Adrenal gland (tissue), 12 donors: ENCODE results near the gene NAPSA. TPM values are rescaled to one million over a fixed set of nuclear protein-coding genes. Genes with fewer than 3 reads are reported as not detected.
"Not testable (repeated sequence)": the region's sequence is repeated elsewhere in the genome, so short reads cannot be mapped to it uniquely, and the experiment has no call there.

ENCODE experiments used
- DNase-seq, 7 donors: peaks; one replicate each; pipeline ENCODE4 v3.0.0-alpha.2; 2019 to 2020
- H3K27ac ChIP-seq, 5 donors: fragments of 200-600 bp; sonication (generic) in 4 of 5; 1 replicate in 3 of 5; 2 replicates in 2 of 5; pipeline versions ENCODE4 v1.5.1 to v1.8.0; 2016 to 2020; ENCODE audit warnings: mild to moderate bottlenecking in 1 of 5
- H3K27me3 ChIP-seq: fragments of 200-600 bp; 2 replicates; pipeline ENCODE4 v1.8.0; 2021
- H3K36me3 ChIP-seq, 2 donors: fragments of 200-600 bp; replicated peaks in 1 of 2; 1 replicate in 1 of 2; 2 replicates in 1 of 2; pipeline versions ENCODE4 v1.5.1 to v1.8.0; 2018 to 2022
- H3K4me1 ChIP-seq, 2 donors: fragments of 200-600 bp; replicated peaks in 1 of 2; 1 replicate in 1 of 2; 2 replicates in 1 of 2; pipeline versions ENCODE4 v1.5.1 to v1.8.0; 2018 to 2021
- H3K4me3 ChIP-seq, 4 donors: fragments of 200-600 bp; sonication (generic) in 3 of 4; one replicate each; pipeline ENCODE4 v1.5.1; 2016 to 2018
- H3K9me3 ChIP-seq, 3 donors: fragments of 200-600 bp; sonication (generic) in 1 of 3; replicated peaks in 1 of 3; 1 replicate in 2 of 3; 2 replicates in 1 of 3; pipeline versions ENCODE4 v1.5.1 to v1.8.0; 2016 to 2021
- CTCF ChIP-seq, 6 experiments: fragments of 450-650 bp in 4 of 6; fragments of 200-600 bp in 2 of 6; sonication (generic) in 1 of 6; IDR thresholded peaks; 1 replicate in 5 of 6; 2 replicates in 1 of 6; pipeline versions ENCODE4 v1.5.1 to v1.8.0; 2016 to 2021; ENCODE audit warnings: antibody characterized with exemption in 6 of 6, mild to moderate bottlenecking in 2 of 6, moderate library complexity in 1 of 6
- POLR2A ChIP-seq, 2 donors: fragments of 450-650 bp; IDR thresholded peaks; one replicate each; pipeline ENCODE4 v1.6.1; 2017; ENCODE audit warnings: antibody characterized with exemption in 2 of 2, mild to moderate bottlenecking in 2 of 2, moderate library complexity in 1 of 2
- WGBS, 4 donors: extraction: QIAGEN DNeasy Blood & Tissue Kit in 2 of 4; methylation state at CpG; one replicate each; pipeline versions ENCODE4 v1.1.5 to v1.1.7; 2013 to 2017; 5-methylcytosine and 5-hydroxymethylcytosine counted together
- intact Hi-C, 2 donors: fragments of 100-400 bp; cut with DNase I; formaldehyde crosslinking; loops; one replicate each; pipeline versions ENCODE4 v1.14.1 to v1.15.0; 2022 to 2023
- polyA plus RNA-seq, 3 donors: library from polyadenylated mRNA; stranded (reverse); fragments of 200-250 nt in 2 of 3; fragments of 350-450 nt in 1 of 3; fragmentation: Illumina TruSeq in 1 of 3; extraction: RNeasy Lipid Tissue Mini Kit (QIAGEN cat#74804) in 1 of 3; gene quantifications; one replicate each; pipeline ENCODE4 v1.2.3, GENCODE V29; 2013 to 2014
- total RNA-seq, 9 donors: library from RNA; depleted of rRNA in 4 of 9; stranded (reverse); fragments of >200 nt in 4 of 9; fragments of 120-200 nt in 1 of 9; fragmentation: NEBNext Ultra II Directional in 1 of 9; extraction: Animal tissue kit (Norgen Biotek cat#: 25700) in 1 of 9; gene quantifications; one replicate each; pipeline versions ENCODE4 v1.1.0 to v1.2.4, GENCODE V29; 2013 to 2023
- donor health status: healthy with polysubstance abuse.
- donor health status: Bipolar disorder and iron deficiency.
- donor health status: DM: yes; HTN: yes; CAD: no.
- donor health status: DM: no; HTN: no; CAD: no.
- donor health status: DM: no; HTN: no; CAD: no.
- donor health status: DM: yes; HTN: yes; CAD: no.

NAPSA gene
- total and polyA plus RNA-seq, 12 donors: 0.14 to 4.5 (median 0.67) TPM; not detected in 3

GRCh38 chr19:50394017-50394416 is 28.6 kb upstream of the NAPSA start:
- TF ChIP-seq CTCF (IDR thresholded peaks at IDR 0.05) (no peak), POLR2A (IDR thresholded peaks at IDR 0.05) (no peak)
- Histone ChIP-seq H3K36me3 (no peaks in the 10 kb centered on the region), H3K27me3 (no peaks in the 10 kb centered on the region), H3K4me1 (no peaks in the 10 kb centered on the region), H3K9me3 (no peaks in the 10 kb centered on the region), H3K27ac (no peak overlapping the region), H3K4me3 (no peak overlapping the region)
- 86 to 93% (median 90%) methylated on average over 8 to 9 of the region's 9 CpGs for WGBS, 4 donors
- intact Hi-C loops: no loop called here
- DNase-seq: no peak

DNA sequence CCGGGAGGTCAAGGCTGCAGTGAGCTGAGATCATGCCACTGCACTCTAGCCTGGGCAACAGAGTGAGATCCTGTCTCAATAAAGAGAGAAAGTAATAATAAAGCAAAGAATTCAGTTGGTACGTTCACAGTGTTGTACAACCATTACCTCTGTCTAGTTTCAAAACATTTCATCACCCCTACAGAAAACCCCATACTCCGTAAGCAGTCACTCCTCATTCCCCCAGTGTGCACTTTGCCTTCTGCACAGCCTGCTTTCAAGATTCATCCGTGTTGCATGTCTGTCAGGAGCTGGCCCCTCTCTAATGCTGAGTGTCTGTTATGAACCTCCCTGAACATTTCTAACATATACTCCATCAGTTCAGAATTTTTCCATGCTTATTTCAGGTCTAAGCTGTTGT is 28.1 kb upstream of the NAPSA start:
- TF ChIP-seq CTCF (IDR thresholded peaks at IDR 0.05): no peak
- Histone ChIP-seq H3K4me3 (no peak overlapping the region), H3K27me3 (no peaks in the 10 kb centered on the region), H3K36me3 (no peaks in the 10 kb centered on the region), H3K27ac (no peak overlapping the region), H3K9me3 (no peaks in the 10 kb centered on the region), H3K4me1 (no peaks in the 10 kb centered on the region)
- no peak for DNase-seq
- WGBS, 4 donors: 88 to 98% (median 94%) methylated on average over 4 of the region's 4 CpGs
- intact Hi-C loops: no loop called here

GRCh38 chr19:50392759-50393158 is 27.3 kb upstream of the NAPSA start:
- Histone ChIP-seq H3K27ac (no peak overlapping the region), H3K4me3 (no peak overlapping the region), H3K36me3 (no peaks in the 10 kb centered on the region), H3K27me3 (no peaks in the 10 kb centered on the region), H3K9me3 (no peaks in the 10 kb centered on the region), H3K4me1 (no peaks in the 10 kb centered on the region)
- intact Hi-C loops: no loop called here
- DNase-seq: no peak
- WGBS, 4 donors: 94 to 98% (median 97%) methylated on average over 5 of the region's 5 CpGs
- no peak for TF ChIP-seq CTCF (IDR thresholded peaks at IDR 0.05)
- TF ChIP-seq POLR2A (IDR thresholded peaks at IDR 0.05): no peak

DNA sequence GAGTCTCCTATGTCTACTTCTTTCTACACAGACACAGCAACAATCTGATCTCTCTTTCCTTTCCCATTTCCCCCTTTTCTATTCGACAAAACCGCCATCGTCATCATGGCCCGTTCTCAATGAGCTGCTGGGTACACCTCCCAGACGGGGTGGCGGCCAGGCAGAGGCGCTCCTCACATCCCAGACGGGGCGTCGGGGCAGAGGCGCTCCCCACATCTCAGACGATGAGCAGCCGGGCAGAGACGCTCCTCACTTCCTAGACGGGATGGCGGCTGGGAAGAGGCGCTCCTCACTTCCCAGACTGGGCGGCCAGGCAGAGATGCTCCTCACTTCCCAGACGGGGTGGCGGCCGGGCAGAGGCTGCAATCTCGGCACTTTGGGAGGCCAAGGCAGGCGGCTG is 25.5 kb upstream of the NAPSA start:
- H3K4me1 ChIP-seq, H3K36me3 ChIP-seq: not testable (repeated sequence)

GRCh38 chr19:50390295-50390694 is 24.9 kb upstream of the NAPSA start:
- H3K4me3 ChIP-seq, H3K9me3 ChIP-seq, intact Hi-C loops, H3K27me3 ChIP-seq, H3K27ac ChIP-seq, DNase-seq, H3K4me1 ChIP-seq, H3K36me3 ChIP-seq: not testable (repeated sequence)
- WGBS, 4 donors: 67 to 89% (median 87%) methylated on average over 3 of the region's 3 CpGs

More for the DNA sequence above, 25.5 kb upstream of the NAPSA start:
- whole genome bisulfite sequencing, 4 donors: 93 to 97% (median 94%) methylated on average over 16 to 22 of the region's 23 CpGs
- DNase-seq, intact Hi-C loops, H3K27me3 ChIP-seq, H3K9me3 ChIP-seq, H3K4me3 ChIP-seq: not testable (repeated sequence)
- peak overlapping the region in 1 of 5 donors; percentile 55 for H3K27ac ChIP-seq
